Measurements from ENCODE around the gene STX10. TPM values are rescaled to one million over a fixed set of nuclear protein-coding genes. Genes with fewer than 3 reads are reported as not detected.
A peak's percentile ranks its signal among the peaks of the same experiment; 100 is the strongest.

The STX10 gene
- total RNA-seq, 2 experiments from 2014 or later = 66.8 to 72.4 TPM

GRCh38 chr19:13128583-13128982 is 21.6 kb downstream of the STX10 start:
- ATAC-seq = no peak
- intact Hi-C loops (cut with micrococcal nuclease) = no loop called here
- Mint-ChIP-seq H3K27ac (peak overlapping the region; percentile 12), H3K36me3 (ENCODE audit: low read depth) (peaks cover 12% of the 10 kb centered on the region), H3K4me1 (ENCODE audit: low read depth) (peaks cover 40% of the 10 kb centered on the region), H3K4me3 (no peak overlapping the region), H3K27me3 (no peaks in the 10 kb centered on the region), H3K9me3 (no peaks in the 10 kb centered on the region)
- ChIA-PET POLR2A (interaction anchor here (0.8 to 6.6 kb wide), 2 partner anchors 10 to 23 kb away, joined by 3 to 63 read pairs; partner anchors contain the start of genes NACC1 and TRMT1), CTCF (interaction anchor here (0.6 to 1.3 kb wide), 2 partner anchors 163 to 1557 kb away, joined by 3 to 4 read pairs; no protein-coding TSS in a partner anchor)
- no peak for DNase-seq
- no peak for TF ChIP-seq CTCF (IDR thresholded peaks at IDR 0.05)

GRCh38 chr19:13127811-13128575 is 22.2 kb downstream of the STX10 start:
- Mint-ChIP-seq H3K4me3 (no peak overlapping the region), H3K36me3 (ENCODE audit: low read depth) (peaks cover 12% of the 10 kb centered on the region), H3K9me3 (no peaks in the 10 kb centered on the region), H3K27me3 (no peaks in the 10 kb centered on the region), H3K27ac (peak overlapping the region; percentile 12), H3K4me1 (ENCODE audit: low read depth) (peaks cover 40% of the 10 kb centered on the region)
- CTCF ChIA-PET = interaction anchor here (0.8 to 1.5 kb wide), 3 partner anchors 67 to 163 kb away, joined by 3 to 4 read pairs (median 4); no protein-coding TSS in a partner anchor
- intact Hi-C loops (cut with micrococcal nuclease) = no loop called here
- POLR2A ChIA-PET = interaction anchor here (6.6 kb wide), 1 partner anchor 9 kb away, joined by 63 read pairs; the partner anchor contains the start of genes NACC1 and TRMT1
- ATAC-seq = no peak
- no peak for TF ChIP-seq CTCF (IDR thresholded peaks at IDR 0.05)
- DNase-seq = no peak

GRCh38 chr19:13127051-13127450 is 23.1 kb downstream of the STX10 start:
- peaks cover 9% of the 10 kb centered on the region for H3K36me3 Mint-ChIP-seq (ENCODE audit: low read depth)

GRCh38 chr19:13122980-13123957 is 26.9 kb downstream of the STX10 start:
- ChIA-PET CTCF (interaction anchor here (1.2 to 1.6 kb wide), 2 partner anchors 10 to 20 kb away, joined by 3 to 5 read pairs; no protein-coding TSS in a partner anchor), POLR2A (interaction anchor here (0.8 to 1.9 kb wide), 2 partner anchors 10 to 29 kb away, joined by 3 to 7 read pairs; no protein-coding TSS in a partner anchor)
- no peak for DNase-seq
- intact Hi-C loops (cut with micrococcal nuclease) = no loop called here
- peaks cover 52% of the 10 kb centered on the region for H3K4me1 Mint-ChIP-seq (ENCODE audit: low read depth)
- ATAC-seq = no peak
- H3K9me3 Mint-ChIP-seq = no peaks in the 10 kb centered on the region
- no peaks in the 10 kb centered on the region for H3K27me3 Mint-ChIP-seq
- no peak for TF ChIP-seq CTCF (IDR thresholded peaks at IDR 0.05)
- peaks cover 13% of the 10 kb centered on the region for H3K36me3 Mint-ChIP-seq (ENCODE audit: low read depth)
- no peak overlapping the region for H3K4me3 Mint-ChIP-seq
- H3K27ac Mint-ChIP-seq = peak overlapping the region; percentile 63

More at GRCh38 chr19:13127051-13127450, 23.1 kb downstream of the STX10 start:
- Mint-ChIP-seq H3K4me3 (no peak overlapping the region), H3K27ac (no peak overlapping the region), H3K27me3 (no peaks in the 10 kb centered on the region), H3K4me1 (ENCODE audit: low read depth) (peaks cover 38% of the 10 kb centered on the region), H3K9me3 (no peaks in the 10 kb centered on the region)
- ChIA-PET POLR2A (interaction anchor here (1.2 to 6.6 kb wide), 2 partner anchors 8 to 15 kb away, joined by 3 to 63 read pairs; partner anchors contain the start of genes NACC1 and TRMT1), CTCF (interaction anchor here (1.5 kb wide), 1 partner anchor 66 kb away, joined by 4 read pairs; no protein-coding TSS in a partner anchor)
- intact Hi-C loops (cut with micrococcal nuclease) = no loop called here
- no peak for TF ChIP-seq CTCF (IDR thresholded peaks at IDR 0.05)
- DNase-seq = no peak
- ATAC-seq = no peak

Data from activated CD8-positive, alpha-beta T cell treated with anti-CD3 and anti-CD28 coated beads for 36 hours (primary cell).